GF-D8 (cell line): ENCODE data around the gene ADAMTS17.

Experiments used
- DNase-seq: peaks from one replicate; lab custom pipeline; 2025; lab: John Stamatoyannopoulos, UW

ADAMTS17 gene

DNA sequence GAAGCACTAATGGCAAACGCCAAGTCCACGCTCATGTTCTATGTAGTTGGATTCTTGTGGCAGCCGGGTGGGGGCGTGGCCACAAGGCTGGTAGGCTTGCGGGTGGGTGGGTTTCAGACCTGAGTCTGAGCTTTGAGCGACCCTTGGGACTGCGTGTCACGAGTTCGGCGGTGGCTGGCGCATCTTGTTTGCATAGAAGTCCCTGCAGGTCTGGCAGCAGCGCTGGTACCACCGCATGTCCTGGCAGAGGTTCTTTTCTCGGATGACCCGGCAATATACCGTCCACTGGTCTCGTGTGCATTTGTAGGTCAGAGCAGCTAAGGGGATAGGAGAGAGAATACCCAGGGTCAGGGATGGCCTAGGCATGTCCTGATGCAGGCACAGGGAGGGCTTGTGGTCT is 367.5 kb downstream of the ADAMTS17 start:
- no peak for DNase-seq

DNA sequence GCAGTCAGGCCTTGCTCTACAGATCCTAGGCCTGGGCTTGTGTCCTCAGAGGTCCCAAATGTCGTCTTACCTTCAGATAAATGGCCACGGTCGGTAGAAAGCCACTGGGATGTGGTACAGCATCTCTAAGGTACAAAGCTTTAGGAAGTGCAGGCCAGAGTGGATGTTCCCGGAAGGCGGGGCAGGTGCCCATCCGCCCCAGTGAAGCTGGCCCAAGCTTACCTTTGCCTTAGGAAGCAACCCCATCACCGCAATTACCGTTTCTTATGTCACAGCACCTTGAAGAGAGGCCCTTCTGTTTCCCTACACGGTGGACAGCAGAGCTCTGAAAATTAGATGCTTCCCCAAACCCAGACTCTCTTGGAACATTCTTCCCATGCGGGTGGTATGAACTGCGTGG is 368.4 kb downstream of the ADAMTS17 start:
- DNase-seq, result no peak

DNA sequence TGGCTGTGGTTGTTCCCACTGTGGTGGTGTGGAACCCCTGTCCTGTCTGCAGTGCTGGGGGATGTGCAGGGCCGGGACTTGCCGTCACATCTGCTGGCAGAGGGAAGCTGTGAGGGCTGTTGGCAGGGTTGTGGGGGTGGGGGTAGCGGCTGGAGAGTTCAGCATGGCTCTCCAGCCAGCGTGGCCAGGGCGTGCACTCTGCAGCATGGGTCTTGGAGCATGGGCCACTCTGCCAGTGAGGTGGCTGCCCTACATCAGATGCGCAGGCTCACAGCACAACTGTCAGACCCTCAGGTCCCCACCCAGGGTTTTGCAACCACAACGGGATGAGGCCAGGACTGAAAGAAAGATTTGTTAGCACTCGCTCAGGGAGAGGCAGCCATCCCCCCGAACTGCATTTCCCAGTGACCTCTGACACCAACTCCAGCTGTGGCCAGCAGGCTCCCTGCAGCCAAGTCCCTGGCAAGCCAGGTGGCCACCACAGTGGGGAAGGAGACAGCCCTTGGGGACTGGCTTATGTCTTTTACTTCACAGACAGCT is 370.8 kb downstream of the ADAMTS17 start:
- DNase-seq, result no peak

DNA sequence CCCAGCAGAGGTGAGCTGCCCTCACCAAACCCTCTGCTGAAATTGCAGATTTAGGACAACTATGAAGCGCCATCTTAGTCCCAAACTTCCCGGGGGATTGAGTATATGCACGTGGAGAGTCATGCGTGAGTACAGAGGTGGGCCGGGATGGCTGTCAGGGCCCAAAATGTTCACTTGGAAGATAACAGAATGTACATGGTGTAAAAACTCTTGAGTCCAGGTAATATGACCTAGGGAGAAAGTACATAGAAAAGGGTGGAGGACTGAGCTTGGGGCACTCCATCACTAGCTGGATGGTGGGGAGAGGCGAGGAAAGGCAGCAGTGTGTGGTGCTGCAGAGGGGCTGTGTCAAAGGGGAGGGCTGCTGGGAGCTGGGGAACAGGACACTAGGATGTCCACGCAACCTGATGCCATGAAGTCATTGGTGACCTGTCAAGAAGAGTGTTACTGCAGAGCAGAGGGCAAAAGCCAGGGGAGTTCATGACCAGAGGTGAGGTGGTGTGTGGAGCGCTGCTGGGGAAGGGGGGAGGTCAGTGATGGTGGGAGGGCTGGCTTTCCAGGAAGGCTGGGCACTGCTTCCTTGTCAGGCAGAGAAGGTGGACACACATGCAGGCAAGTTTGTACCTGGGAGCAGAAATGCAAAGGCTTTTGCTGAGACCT is 372.4 kb downstream of the ADAMTS17 start:
- DNase-seq, result no peak

DNA sequence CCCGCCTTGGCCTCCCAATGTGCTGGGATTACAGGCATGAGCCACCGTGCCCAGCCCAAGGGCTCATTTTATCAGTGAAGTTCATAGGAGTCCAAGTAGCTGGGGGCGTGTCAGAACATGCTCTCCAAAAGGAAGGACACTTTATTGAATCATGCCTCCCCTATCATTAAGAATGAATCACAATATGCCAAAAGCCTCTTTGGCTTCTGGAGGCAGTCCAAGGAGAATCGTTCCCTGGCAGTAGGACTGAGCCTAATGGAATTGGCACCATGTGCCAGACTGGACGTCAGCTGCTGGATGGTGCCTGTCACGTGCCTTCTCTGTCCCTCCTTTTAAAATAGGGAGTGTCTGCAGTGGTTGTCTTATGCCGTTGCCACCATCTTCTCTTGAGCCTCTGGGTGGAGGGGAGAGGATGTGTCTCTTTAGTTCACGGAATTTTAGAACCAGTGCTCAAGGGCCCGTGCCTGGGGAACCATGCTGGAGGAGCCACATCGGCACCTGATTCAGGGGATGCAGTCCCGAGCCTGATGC is 373.9 kb downstream of the ADAMTS17 start:
- no peak for DNase-seq

DNA sequence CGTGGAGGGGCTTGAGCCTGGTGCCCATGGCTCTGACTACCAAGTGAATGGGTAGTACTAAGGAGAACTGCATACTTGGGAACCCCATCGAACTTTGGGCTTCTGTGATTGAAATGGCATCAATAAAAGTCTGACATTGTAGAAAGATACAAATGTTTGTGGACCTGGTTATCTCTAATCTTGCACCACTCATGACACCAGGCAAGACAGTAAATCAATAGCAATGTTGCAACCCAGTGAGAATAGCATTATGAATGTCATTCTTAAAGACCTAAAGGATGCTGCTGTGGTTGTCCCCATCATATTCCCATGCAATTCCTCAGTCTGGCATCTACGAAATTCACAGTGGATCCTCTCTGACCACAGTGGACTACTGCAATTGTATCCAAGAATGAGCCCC is 375.0 kb downstream of the ADAMTS17 start:
- no peak for DNase-seq

DNA sequence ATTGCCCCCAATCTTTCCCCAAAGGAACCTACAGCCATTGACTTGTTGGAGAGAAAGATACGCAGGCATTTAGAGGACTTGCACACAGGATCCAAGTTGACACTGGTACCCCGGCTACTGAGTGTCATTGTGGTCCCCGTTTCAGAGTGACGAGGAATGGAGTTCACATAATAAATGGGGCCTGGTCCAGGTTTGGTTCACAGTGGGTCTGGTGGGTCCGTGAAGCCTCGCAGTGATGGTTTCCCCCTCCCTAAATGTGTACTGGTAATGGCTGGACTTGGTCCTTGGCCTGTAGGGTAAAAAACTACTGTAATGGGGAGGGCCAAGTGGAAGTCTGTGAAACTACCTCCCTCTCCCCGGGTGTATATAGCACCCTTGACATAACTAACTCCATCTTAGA is 376.4 kb downstream of the ADAMTS17 start:
- DNase-seq, result no peak

DNA sequence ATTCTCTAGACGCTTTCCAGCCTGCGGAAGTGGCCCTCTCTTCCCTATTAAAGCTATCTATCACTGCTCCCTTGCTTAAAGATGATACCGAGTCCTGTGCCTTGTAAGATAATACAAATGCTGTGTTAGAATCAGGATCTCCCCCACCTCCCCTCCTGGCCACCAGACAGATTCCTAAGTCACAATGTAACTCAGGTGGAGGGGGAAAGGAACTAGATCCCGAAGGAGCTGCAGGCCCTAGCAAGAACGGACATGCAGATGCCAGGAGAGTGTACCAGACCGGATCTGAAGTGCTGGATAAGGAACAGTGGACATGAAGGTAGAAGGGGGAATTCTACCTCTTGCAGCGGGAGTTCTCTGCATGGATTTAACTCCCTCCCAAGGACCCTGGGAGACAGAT is 377.8 kb downstream of the ADAMTS17 start:
- DNase-seq, result no peak

DNA sequence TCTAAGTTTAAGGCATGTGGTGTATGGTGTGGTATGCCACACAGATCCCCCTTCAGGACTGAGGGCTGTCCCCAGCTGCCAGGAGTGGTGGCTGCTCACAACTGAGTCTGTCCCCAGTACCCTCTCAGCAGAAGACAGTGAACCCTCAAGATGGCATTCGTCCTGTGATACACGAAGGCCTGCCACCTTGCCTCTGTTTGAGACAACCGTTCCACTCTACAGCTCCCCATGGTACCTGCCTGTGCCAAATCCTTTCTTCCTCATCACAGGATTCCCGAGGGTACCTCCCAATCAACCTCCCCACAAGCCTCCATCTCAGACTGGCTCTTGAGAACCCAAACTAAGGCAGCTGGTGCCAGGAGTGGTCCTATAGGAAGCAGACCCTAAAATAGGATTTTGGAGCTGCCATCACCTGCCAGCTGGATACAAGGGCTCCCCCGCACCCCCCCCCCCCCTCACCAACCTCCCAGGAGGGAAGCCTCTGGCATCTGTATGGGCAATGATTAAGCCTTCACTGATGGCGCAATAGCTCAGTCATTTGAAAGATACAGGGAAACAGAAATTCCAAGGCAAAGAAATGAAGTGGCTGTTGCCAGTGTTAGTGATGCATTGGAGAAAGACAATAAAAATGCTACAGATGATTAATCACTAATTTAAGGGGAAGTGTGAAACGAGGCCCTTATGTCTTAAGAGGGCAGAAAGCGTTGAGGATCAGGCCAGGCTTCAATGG is 378.5 kb downstream of the ADAMTS17 start:
- no peak for DNase-seq

DNA sequence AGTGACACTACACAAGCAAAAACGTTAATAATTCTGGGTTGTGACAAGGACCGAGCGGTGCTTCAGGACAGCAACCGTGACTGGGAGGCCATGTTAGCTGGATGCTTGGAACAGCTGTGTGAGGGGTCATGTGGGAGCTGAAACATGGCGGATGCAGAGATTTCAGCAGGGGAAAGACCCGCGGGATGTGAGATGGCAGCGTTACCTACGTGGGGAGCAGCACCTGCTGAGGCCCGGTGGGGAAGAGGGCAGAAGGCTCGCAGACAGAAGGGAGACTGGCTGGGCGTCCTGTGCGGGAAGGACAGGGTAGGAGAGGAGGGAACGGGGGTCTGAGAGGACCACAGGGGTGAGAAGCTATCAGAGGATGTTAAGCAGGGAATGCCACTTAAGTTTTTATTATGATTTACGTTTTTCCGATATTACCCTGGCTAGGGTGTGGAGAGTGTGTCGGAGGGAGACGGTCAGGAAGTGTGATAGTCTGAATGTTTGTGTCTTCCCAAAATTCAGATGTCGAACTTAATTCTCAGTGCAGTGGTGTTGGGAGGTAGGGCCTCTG is 379.7 kb downstream of the ADAMTS17 start:
- DNase-seq, result no peak

DNA sequence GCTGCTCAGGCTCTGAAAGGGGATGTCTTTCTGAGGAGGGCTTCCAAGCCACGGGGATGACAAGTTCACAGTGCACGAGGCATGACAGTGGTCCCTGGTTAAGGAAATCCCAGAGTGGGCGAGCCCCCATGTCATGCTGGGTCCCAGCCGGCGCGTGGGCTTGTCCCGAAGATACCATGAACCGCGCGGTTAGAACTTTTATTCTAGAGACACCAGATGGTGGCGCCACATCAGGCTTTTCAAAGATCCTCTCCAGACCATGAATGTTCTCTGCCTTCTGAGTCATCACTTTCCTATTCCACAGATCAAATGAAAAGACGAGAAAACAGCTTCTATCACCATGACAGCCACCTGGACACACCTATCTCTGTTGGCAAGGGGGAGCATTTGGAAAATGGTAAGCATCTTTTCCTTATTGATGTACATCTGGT is 380.7 kb downstream of the ADAMTS17 start:
- no peak for DNase-seq

DNA sequence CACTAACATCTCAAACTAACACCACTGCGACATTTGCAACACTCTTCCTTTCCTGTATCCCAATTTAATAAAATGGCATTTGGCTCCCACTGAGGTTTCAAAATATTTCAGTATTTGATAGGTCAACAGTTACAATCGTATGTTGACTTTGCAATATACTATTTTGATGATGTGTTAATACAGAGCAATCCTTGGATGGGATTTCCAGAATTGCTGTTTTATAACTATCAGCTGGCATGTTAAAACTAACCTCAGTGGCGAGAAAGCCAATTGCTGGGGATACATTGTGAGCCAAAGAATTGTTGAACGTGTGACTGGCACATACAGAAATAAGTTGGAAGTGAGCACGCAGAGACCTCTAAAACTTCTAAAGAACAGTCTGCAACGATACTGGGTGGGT is 382.4 kb downstream of the ADAMTS17 start:
- no peak for DNase-seq

DNA sequence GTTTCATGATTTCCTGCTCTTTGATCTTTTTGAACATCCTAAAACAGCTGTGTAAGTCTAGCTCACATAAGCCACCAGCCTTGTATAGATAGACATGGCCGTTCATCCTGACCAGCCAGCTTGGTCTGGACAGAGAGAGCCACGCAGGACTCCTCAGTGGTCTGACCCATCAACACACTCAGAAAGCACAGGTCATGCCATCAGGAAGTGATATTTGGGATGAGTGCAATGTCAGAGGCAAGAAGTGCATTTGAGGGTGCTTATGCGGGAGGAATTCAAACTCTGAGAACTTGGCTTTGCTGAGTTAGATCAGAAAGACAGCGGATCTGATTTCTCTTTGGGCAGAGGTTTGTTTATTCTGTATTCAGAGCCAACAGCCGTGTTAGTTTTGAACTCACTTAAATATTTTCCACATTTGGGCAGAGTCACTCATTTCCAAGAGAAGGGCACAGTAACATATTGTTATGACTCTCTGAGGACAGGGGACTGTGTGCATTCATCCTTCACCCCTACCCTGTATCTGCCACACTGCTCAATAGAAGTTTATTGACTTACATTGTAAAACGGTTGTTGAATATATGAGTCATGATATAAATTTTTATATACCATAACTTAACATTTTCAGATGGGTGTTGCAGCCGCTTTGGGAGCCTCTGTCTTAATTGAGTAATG is 383.2 kb downstream of the ADAMTS17 start:
- no peak for DNase-seq

DNA sequence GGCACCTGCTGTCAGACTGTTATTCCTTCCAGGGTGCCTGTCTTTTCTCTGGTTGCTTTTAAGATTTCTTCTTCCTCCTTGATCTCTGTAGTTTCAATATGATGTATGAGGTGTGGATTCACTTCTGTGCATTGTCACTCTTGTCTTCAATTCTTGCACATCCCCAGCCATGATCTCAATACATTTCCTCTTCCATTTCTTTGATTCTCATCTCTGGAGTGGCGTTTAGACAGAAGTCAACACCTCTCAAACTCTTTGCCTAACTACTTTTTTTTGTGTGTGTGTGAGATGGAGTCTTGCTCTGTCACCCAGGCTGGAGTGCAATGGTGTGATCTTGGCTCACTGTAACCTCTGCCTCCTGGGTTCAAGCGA is 384.1 kb downstream of the ADAMTS17 start:
- DNase-seq, result no peak

DNA sequence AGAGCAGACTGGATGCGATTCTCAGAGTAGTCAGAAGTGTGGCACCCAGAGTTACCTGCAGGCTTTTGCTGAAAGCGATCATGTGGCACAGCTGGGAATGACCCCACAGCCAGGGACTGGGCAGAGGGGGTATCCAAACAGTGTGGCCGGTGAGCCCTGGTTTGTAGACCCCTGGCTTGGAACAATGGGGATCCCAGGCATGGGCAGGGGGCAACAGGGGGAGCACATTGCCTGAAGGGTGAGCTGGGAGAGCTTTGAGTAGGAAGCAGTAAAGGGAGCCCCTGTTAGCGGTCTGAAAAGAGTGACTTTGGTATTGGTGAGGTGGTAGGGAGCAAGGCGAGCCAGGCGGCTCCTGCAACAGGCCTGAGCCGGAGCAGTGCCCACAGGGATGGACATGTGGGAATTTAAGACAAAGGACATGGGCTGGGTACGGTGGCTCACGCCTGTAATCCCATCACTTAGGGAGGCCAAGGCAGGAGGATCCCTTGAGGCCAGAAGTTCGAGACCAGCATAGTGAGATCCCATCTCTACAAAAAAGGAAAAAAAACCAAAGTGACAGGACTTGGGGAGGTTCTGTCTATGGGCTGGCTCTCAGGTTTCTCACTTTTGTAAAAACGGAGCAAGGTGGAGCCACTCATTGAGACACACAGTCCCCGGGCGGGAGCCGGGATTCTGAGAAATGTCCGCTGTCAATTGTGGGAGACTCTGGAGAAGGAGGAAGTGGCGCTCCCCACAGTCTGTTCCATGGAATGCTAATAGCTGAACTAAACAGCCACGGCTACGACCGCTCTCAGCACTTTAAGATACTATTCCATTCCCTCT is 384.7 kb downstream of the ADAMTS17 start:
- no peak for DNase-seq

DNA sequence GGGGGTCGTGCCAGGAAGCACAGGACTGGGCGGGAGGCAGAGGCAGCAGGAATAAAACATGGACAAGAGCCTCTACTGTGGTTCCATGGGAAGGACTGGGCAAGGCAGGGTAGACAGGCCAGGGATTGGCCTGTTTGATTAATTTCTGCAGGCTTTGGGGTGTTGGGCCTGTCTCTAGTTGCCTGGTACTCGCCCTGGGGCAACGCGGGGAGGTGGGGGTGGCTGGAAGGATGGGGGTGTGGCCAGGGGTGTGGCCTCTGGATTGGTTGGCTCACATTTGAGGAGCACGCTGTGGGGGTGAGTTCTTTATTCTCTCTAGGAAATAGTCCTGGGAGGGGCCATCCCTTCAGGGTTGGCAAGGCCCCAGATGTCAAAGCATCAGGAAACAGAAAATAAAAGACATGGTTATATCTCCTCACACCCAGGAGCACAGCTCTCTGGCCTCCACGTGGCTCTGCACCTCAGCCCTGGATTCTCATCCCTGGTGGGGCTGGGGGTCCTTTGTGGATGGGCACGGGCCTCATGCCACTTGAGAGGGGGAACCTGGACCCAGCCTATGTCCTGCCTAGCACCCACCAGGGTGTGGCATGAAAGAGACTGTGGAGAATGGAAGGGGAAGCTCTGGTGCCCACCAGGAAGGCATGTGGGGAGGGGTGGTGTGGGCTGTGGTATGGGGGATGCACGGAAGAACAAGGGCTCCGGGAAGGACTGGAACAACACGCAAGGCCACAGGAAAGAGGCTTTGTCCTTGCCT is 385.6 kb downstream of the ADAMTS17 start:
- no peak for DNase-seq

DNA sequence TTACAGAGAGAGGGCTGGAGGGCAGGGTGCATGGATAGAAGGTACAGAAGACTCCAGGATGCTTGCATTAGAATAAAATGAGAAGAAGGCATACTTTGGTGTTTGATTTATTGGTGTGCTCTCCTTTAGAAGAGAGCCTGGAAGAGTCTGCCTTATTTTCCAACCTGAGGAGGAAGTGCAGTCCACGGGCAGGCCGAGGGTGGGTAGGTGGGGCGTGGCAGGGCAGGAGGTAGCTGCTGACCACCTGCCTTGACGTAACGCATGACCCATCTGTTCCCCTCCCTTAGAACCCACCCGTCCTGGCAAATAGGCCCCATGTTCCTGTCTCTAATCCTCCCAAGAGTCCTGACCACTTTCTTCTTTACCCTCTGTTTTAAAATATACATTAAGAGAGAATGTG is 386.2 kb downstream of the ADAMTS17 start:
- DNase-seq, result no peak

DNA sequence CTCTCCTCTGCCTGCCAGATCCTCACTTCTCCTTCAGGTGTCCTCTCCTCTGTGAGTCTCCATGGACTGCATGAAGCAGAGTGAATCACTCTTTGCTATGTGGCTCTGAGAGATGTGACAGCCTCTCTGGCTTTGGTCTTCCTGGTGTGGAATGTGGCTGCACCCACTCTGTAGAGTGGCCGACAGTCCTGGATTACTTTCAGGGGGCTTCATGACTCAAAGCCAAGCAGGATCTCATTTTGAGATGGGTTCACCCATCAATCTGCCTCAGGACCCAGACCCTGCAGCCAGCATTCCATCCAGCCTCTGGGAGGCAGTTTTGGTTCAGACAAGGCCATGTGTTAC is 386.6 kb downstream of the ADAMTS17 start:
- DNase-seq, result no peak

DNA sequence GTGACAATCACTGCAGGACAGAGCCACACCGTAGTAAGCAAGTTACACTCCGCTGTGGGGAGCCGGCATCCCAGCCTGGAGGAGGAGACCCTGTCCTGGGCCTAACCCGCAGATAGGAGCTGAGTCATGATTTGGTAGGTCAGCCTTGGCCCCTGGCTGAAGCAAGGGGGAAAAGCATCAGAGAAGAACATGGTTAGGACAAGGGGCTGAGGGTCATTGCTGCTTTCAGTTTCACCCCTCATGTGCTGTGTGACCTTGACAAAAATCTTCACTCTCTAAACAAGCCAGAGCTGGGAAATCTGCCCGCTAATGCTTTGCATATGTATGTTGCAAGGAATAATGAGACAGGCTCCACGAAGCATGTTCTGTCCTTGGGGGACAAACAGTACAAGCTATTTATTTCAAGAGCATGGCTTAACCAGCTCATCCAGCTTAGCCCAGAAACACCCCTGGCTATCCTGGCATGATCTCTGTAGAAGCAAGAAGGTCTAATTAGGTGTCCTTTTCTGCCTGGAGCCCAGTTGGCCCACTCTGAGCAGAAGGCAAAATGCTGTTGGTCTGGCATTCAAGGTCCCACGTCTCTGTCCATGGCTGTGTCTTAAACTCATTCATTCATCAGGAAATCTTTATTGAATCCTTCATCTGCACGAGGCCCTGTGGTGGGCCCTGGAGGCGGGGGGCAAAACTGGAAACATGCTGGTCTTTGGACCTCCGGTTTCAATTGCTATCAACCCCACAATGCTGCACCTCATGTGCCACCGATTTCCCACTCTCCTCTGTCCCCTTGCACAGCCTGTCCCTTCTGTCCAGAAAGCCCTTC is 387.2 kb downstream of the ADAMTS17 start:
- DNase-seq, result no peak

DNA sequence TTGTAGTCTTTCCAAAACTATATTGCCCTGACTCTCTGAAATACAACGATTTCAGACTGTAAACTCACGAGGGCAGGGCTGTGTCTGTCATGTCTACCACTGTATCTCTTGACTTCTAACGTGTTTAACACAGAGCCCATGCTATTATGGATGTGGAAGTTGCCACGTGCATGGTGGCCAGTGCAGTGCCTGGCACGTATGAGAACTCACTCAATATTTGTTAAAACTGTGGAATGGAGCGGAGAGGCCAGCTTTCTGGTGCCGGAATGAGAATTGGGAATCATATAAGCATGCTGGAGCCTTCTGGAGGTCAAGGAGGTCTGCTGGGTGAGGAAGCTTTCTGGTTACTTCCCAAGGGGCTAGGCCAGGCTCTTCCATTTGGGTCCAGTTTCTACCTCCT is 387.9 kb downstream of the ADAMTS17 start:
- DNase-seq, result no peak
